Subcutaneous preadipocyte (primary cell): ENCODE data around the gene ATP1A4. TPM values are rescaled to one million over a fixed set of nuclear protein-coding genes. Genes with fewer than 3 reads are reported as not detected.

Experiments
- total RNA-seq: library from RNA; depleted of rRNA; stranded (reverse); fragments of >200 nt; gene quantifications from 2 replicates; pipeline ENCODE4 v1.2.3, GENCODE V29; 2012

The ATP1A4 gene
- total RNA-seq, result not detected in 2 replicates

GRCh38 chr1:160151303-160151702 lies at the start of gene ATP1A4:
Gene ATP1A4 (plus strand): TSS chr1:160151603. CDS start chr1:160152041, 438 bp downstream.

GRCh38 chr1:160115545-160116282 lies 35.7 kb upstream of the ATP1A4 start, which contains the start of gene ATP1A2:
Gene ATP1A2 (plus strand): TSS chr1:160115759. CDS start chr1:160115862, 103 bp downstream.

GRCh38 chr1:160189649-160190625 lies 38.5 kb downstream of the ATP1A4 start, which contains the start of gene CASQ1:
Gene CASQ1 (plus strand): TSS chr1:160190575. CDS start chr1:160190752, 177 bp downstream.

GRCh38 chr1:160205242-160206035 lies 54.0 kb downstream of the ATP1A4 start, which contains the start of gene PEA15:
Gene PEA15 (plus strand): TSS chr1:160205384. CDS start chr1:160211545, 6,161 bp downstream.

Other genes starting within 250 kb of the ATP1A4 start
- gene TAGLN2, start 226.1 kb upstream of the ATP1A4 start, total RNA-seq, result 182 and 238 TPM in 2 replicates
- not detected in 2 replicates for gene IGSF9, start 206.0 kb upstream of the ATP1A4 start, total RNA-seq
- not detected in 2 replicates for gene SLAMF9, start 197.4 kb upstream of the ATP1A4 start, total RNA-seq
- 5.1 and 6.6 TPM in 2 replicates for gene PIGM, start 119.6 kb upstream of the ATP1A4 start, total RNA-seq
- gene KCNJ10, start 81.4 kb upstream of the ATP1A4 start, total RNA-seq, result not detected in 2 replicates
- gene KCNJ9, start 70.1 kb upstream of the ATP1A4 start, total RNA-seq, result under 0.01 TPM in 1 of 2 replicates, not detected in the other
- 11.5 and 14.3 TPM in 2 replicates for gene IGSF8, start 53.0 kb upstream of the ATP1A4 start, total RNA-seq
- gene ATP1A2, start 35.8 kb upstream of the ATP1A4 start, total RNA-seq, result not detected in 2 replicates
- gene CASQ1, start 39.0 kb downstream of the ATP1A4 start, total RNA-seq, result not detected in 2 replicates
- 67.1 and 80.8 TPM in 2 replicates for gene PEA15, start 53.8 kb downstream of the ATP1A4 start, total RNA-seq
- 77.2 and 85.2 TPM in 2 replicates for gene DCAF8, start 110.9 kb downstream of the ATP1A4 start, total RNA-seq
- gene PEX19, start 133.5 kb downstream of the ATP1A4 start, total RNA-seq, result 54.4 and 58.8 TPM in 2 replicates
- gene COPA, start 191.6 kb downstream of the ATP1A4 start, total RNA-seq, result 199 and 249 TPM in 2 replicates
- gene NCSTN, start 191.8 kb downstream of the ATP1A4 start, total RNA-seq, result 107 and 115 TPM in 2 replicates
- 0.20 TPM in 1 of 2 replicates, not detected in the other for gene NHLH1, start 215.5 kb downstream of the ATP1A4 start, total RNA-seq
- under 0.01 TPM in 1 of 2 replicates, not detected in the other for gene VANGL2, start 249.0 kb downstream of the ATP1A4 start, total RNA-seq